Bronchial epithelial cell (primary cell): ENCODE measurements around the gene RPS6KB2. TPM values are rescaled to one million over a fixed set of nuclear protein-coding genes. Genes with fewer than 3 reads are reported as not detected.

ENCODE experiments used
- DNase-seq: peaks from one replicate; pipeline ENCODE4 v3.0.0-alpha.2; 2010; ENCODE audit warnings: low read depth
- FAIRE-seq: peaks from 2 replicates; lab custom pipeline; 2011; peaks lifted over from hg19 to GRCh38; lab: Jason Lieb, UNC
- H3K27me3 ChIP-seq: 2 replicates; pipeline ENCODE4 v1.5.1; 2011; ENCODE audit warnings: low read length; ENCODE audit not compliant: control insufficient read depth, insufficient read depth
- H3K36me3 ChIP-seq: 2 replicates; pipeline ENCODE4 v1.5.1; 2011; ENCODE audit warnings: low read length; ENCODE audit not compliant: control insufficient read depth, insufficient read depth
- H3K4me3 ChIP-seq: 2 replicates; pipeline ENCODE4 v1.5.1; 2011; ENCODE audit warnings: mild to moderate bottlenecking, low read depth, low read length, control low read depth
- CTCF ChIP-seq: IDR thresholded peaks from 2 replicates; pipeline ENCODE4 v1.5.1; 2011; ENCODE audit warnings: mild to moderate bottlenecking, moderate library complexity, low read length, control low read depth, inconsistent platforms; ENCODE audit not compliant: insufficient read depth, severe bottlenecking
- total RNA-seq: library from RNA; depleted of rRNA; stranded (reverse); fragments of >200 nt; gene quantifications from 2 replicates; pipeline ENCODE4 v1.2.1, GENCODE V29; 2014

Gene RPS6KB2
- total RNA-seq, 1 donor from 2014 or later, result 62.9 TPM

- no peak for TF ChIP-seq CTCF
Measured at GRCh38 chr11:67484847-67485311, 56.6 kb downstream of the RPS6KB2 start.

More at GRCh38 chr11:67484847-67485311, 56.6 kb downstream of the RPS6KB2 start:
- no peak for FAIRE-seq
- no peaks in the 10 kb centered on the region for H3K36me3 ChIP-seq
- H3K4me3 ChIP-seq, result no peak overlapping the region
- no peaks in the 10 kb centered on the region for H3K27me3 ChIP-seq
- DNase-seq, result no peak

Other genes with a start within 250 kb of the RPS6KB2 start
- gene GRK2, start 162.0 kb upstream of the RPS6KB2 start, total RNA-seq, result 55.0 and 77.4 TPM in 2 replicates
- 22.4 and 42.8 TPM in 2 replicates for gene ANKRD13D, start 139.2 kb upstream of the RPS6KB2 start, total RNA-seq
- 32.0 and 35.0 TPM in 2 replicates for gene SSH3, start 125.0 kb upstream of the RPS6KB2 start, total RNA-seq
- gene POLD4, start 74.9 kb upstream of the RPS6KB2 start, total RNA-seq, result 45.8 and 83.1 TPM in 2 replicates
- gene CLCF1, start 54.9 kb upstream of the RPS6KB2 start, total RNA-seq, result 1.8 and 2.3 TPM in 2 replicates
- gene RAD9A, start 36.5 kb upstream of the RPS6KB2 start, total RNA-seq, result 8.7 and 10.8 TPM in 2 replicates
- 209 and 225 TPM in 2 replicates for gene PPP1CA, start 26.6 kb upstream of the RPS6KB2 start, total RNA-seq
- gene TBC1D10C, start 24.4 kb upstream of the RPS6KB2 start, total RNA-seq, result not detected in 2 replicates
- under 0.01 TPM in 1 of 2 replicates, not detected in the other for gene CARNS1, start 12.8 kb upstream of the RPS6KB2 start, total RNA-seq
- 0.26 and 0.51 TPM in 2 replicates for gene PTPRCAP, start 9.2 kb downstream of the RPS6KB2 start, total RNA-seq
- gene CORO1B, start 15.0 kb downstream of the RPS6KB2 start, total RNA-seq, result 105 and 133 TPM in 2 replicates
- not detected in 2 replicates for gene GPR152, start 24.2 kb downstream of the RPS6KB2 start, total RNA-seq
- not detected in 2 replicates for gene CABP4, start 26.9 kb downstream of the RPS6KB2 start, total RNA-seq
- 38.2 and 48.9 TPM in 2 replicates for gene TMEM134, start 40.8 kb downstream of the RPS6KB2 start, total RNA-seq
- gene AIP, start 54.5 kb downstream of the RPS6KB2 start, total RNA-seq, result 51.6 and 85.3 TPM in 2 replicates
- gene PITPNM1, start 76.9 kb downstream of the RPS6KB2 start, total RNA-seq, result 17.4 and 23.7 TPM in 2 replicates
- 19.0 and 21.6 TPM in 2 replicates for gene CDK2AP2, start 79.7 kb downstream of the RPS6KB2 start, total RNA-seq
- not detected in 2 replicates for gene CABP2, start 95.0 kb downstream of the RPS6KB2 start, total RNA-seq
- 1,931 and 3,840 TPM in 2 replicates for gene GSTP1, start 155.3 kb downstream of the RPS6KB2 start, total RNA-seq
- gene NDUFV1, start 178.4 kb downstream of the RPS6KB2 start, total RNA-seq, result 242 and 252 TPM in 2 replicates
- gene NUDT8, start 201.4 kb downstream of the RPS6KB2 start, total RNA-seq, result 14.2 and 22.3 TPM in 2 replicates
- not detected in 2 replicates for gene TBX10, start 211.3 kb downstream of the RPS6KB2 start, total RNA-seq
- not detected in 2 replicates for gene ACY3, start 222.2 kb downstream of the RPS6KB2 start, total RNA-seq
- 17.9 and 73.4 TPM in 2 replicates for gene ALDH3B2, start 246.1 kb downstream of the RPS6KB2 start, total RNA-seq